Heart right ventricle (tissue), 16 donors: ENCODE results near the gene ACSL5. TPM values are rescaled to one million over a fixed set of nuclear protein-coding genes. Genes with fewer than 3 reads are reported as not detected.

Experiments used
- ATAC-seq, 8 donors: fragments of 200-7000 bp; cut with Tn5 transposase; one replicate each; pipeline ENCODE4 v1.9.1; 2020; ENCODE audit warnings: mild to moderate bottlenecking in 8 of 8, moderate library complexity in 8 of 8, moderate number of reproducible peaks in 1 of 8
- DNase-seq, 2 donors: peaks; one replicate each; pipeline ENCODE4 v3.0.0-alpha.2; 2020
- H3K27ac ChIP-seq, 10 donors: fragments of 200-600 bp; sonication (generic) in 2 of 10; one replicate each; pipeline versions ENCODE4 v1.5.0 to v1.8.0; 2020 to 2022; ENCODE audit warnings: mild to moderate bottlenecking in 3 of 10
- H3K27me3 ChIP-seq, 7 donors: fragments of 200-600 bp; one replicate each; pipeline ENCODE4 v1.8.0; 2021 to 2022; ENCODE audit warnings: mild to moderate bottlenecking in 2 of 7
- H3K36me3 ChIP-seq, 9 donors: fragments of 200-600 bp; sonication (generic) in 1 of 9; one replicate each; pipeline versions ENCODE4 v1.5.0 to v1.8.0; 2020 to 2022; ENCODE audit warnings: mild to moderate bottlenecking in 2 of 9
- H3K4me1 ChIP-seq, 9 donors: fragments of 200-600 bp; sonication (generic) in 1 of 9; one replicate each; pipeline versions ENCODE4 v1.5.0 to v1.8.0; 2020 to 2022; ENCODE audit warnings: mild to moderate bottlenecking in 4 of 9
- H3K4me3 ChIP-seq, 10 donors: fragments of 200-600 bp; sonication (generic) in 2 of 10; one replicate each; pipeline versions ENCODE4 v1.5.0 to v1.8.0; 2020 to 2022; ENCODE audit warnings: mild to moderate bottlenecking in 7 of 10, moderate library complexity in 2 of 10
- H3K9me3 ChIP-seq, 11 donors: fragments of 200-600 bp in 10 of 11; sonication (generic) in 2 of 11; one replicate each; pipeline versions ENCODE4 v1.5.0 to v1.8.0; 2013 to 2022; ENCODE audit warnings: mild to moderate bottlenecking in 2 of 11, control low read depth in 1 of 11, moderate library complexity in 1 of 11
- CTCF ChIP-seq, 9 donors: fragments of 200-600 bp; sonication (generic) in 2 of 9; IDR thresholded peaks; one replicate each; pipeline versions ENCODE4 v1.5.0 to v1.8.0; 2021 to 2022; ENCODE audit warnings: antibody characterized with exemption in 9 of 9, mild to moderate bottlenecking in 5 of 9, moderate library complexity in 1 of 9
- WGBS, 2 donors: extraction: QIAGEN DNeasy Blood & Tissue Kit; methylation state at CpG; one replicate each; pipeline ENCODE4 v1.1.7; 2013; ENCODE audit warnings: inconsistent platforms in 1 of 2; 5-methylcytosine and 5-hydroxymethylcytosine counted together
- intact Hi-C, 10 donors: fragments of 100-400 bp; cut with DNase I; formaldehyde crosslinking; loops; one replicate each; pipeline versions ENCODE4 v1.11.1 to v1.14.2; 2022
- polyA plus RNA-seq, 2 donors: library from polyadenylated mRNA; stranded (reverse); fragments of 200-250 nt; gene quantifications; one replicate each; pipeline ENCODE4 v1.2.3, GENCODE V29; 2013
- total RNA-seq, 10 donors: library from RNA; stranded (reverse); fragmentation: NEBNext Ultra II Directional in 3 of 10; extraction: Animal tissue kit (Norgen Biotek cat#: 25700) in 3 of 10; gene quantifications; one replicate each; pipeline versions ENCODE4 v1.2.1 to v1.2.4, GENCODE V29; 2021 to 2023
- donor health status: Arrhythmogenic right ventricular cardiomyopathy.
- donor health status: ischemic (EF 13 %, LVEDD 7.1; RV severe dilation, severe dysfunction).
- donor health status: healthy with polysubstance abuse.
- donor health status: DM: no; HTN: yes; CAD: no.
- donor health status: DM: no; HTN: no; CAD: no.
- donor health status: ischemic (EF 25% LVEDD 6.9; RV normal size, moderate dysfunction).
- donor health status: ischemic (EF 25% LVEDD 5.7; RV mildly dilated, moderate dysfunction).
- donor health status: healthy.
- donor health status: DM: yes; HTN: yes; CAD: no.
- donor health status: Ischemic cardiomyopathy.
- donor health status: ischemic (EF 35%, LVEDD 5.7; RV mildly dilated, moderate dysfunction).
- donor health status: nonischemic (EF 11% LVEDD 7.7; RV severe dilation, severe dysfunction).
- donor health status: DM: yes; HTN: yes; CAD: no.
- donor health status: PGD.
- donor health status: ischemic (EF 29% LVEDD 5.4; RV normal size, mild dysfunction).
- donor health status: nonischemic (EF 23%, LVEDD 6.1; RV moderate dilation, normal function).

ACSL5 gene
- total and polyA plus RNA-seq, 12 donors, result 3.1 to 17.4 (median 6.6) TPM

GRCh38 chr10:112448888-112449287 is 75.0 kb downstream of the ACSL5 start:
- peaks cover 0 to 6% (median 0%) of the 10 kb centered on the region in 11 donors for H3K9me3 ChIP-seq
- no peak overlapping the region for H3K27ac ChIP-seq
- no peaks in the 10 kb centered on the region for H3K27me3 ChIP-seq
- intact Hi-C loops, result loop anchor here in 2 of 10 donors (5.0 kb wide), 2 partner anchors 82 to 267 kb away; partner anchors contain the start of gene GPAM (in 1 of the 2)
- WGBS, 2 donors, result 76 to 81% methylated on average over 4 of the region's 4 CpGs
- H3K36me3 ChIP-seq, result peaks cover 0 to 27% (median 7%) of the 10 kb centered on the region in 9 donors
- no peak for DNase-seq
- peaks cover 5 to 38% (median 27%) of the 10 kb centered on the region in 9 donors for H3K4me1 ChIP-seq
- H3K4me3 ChIP-seq, result no peak overlapping the region
- ATAC-seq, result no peak
- TF ChIP-seq CTCF (IDR thresholded peaks at IDR 0.05), result no peak

GRCh38 chr10:112454910-112455779 is 81.2 kb downstream of the ACSL5 start:
- Histone ChIP-seq H3K4me1 (peaks cover 0 to 7% (median 0%) of the 10 kb centered on the region in 9 donors), H3K9me3 (peaks cover 0 to 6% (median 0%) of the 10 kb centered on the region in 11 donors), H3K27ac (no peak overlapping the region), H3K27me3 (no peaks in the 10 kb centered on the region), H3K4me3 (no peak overlapping the region), H3K36me3 (peaks cover 0 to 7% (median 0%) of the 10 kb centered on the region in 9 donors)
- DNase-seq, result no peak
- intact Hi-C loops, result no loop called here
- ATAC-seq, result no peak
- no peak for TF ChIP-seq CTCF (IDR thresholded peaks at IDR 0.05)
- 81% methylated on average over 2 of the region's 3 CpGs for WGBS, 2 donors

- Histone ChIP-seq H3K9me3 (peaks cover 0 to 6% (median 0%) of the 10 kb centered on the region in 11 donors), H3K4me3 (no peak overlapping the region), H3K27ac (no peak overlapping the region), H3K36me3 (peaks cover 0 to 13% (median 0%) of the 10 kb centered on the region in 9 donors), H3K4me1 (peaks cover 0 to 4% (median 0%) of the 10 kb centered on the region in 9 donors), H3K27me3 (no peaks in the 10 kb centered on the region)
- DNase-seq (no peak), ATAC-seq (no peak)
- WGBS, 2 donors, result 94 to 98% methylated on average over 2 of the region's 2 CpGs
- intact Hi-C loops, result no loop called here
- no peak for TF ChIP-seq CTCF (IDR thresholded peaks at IDR 0.05)
Measured at GRCh38 chr10:112456533-112456932, 82.6 kb downstream of the ACSL5 start.

GRCh38 chr10:112460366-112460765 is 86.5 kb downstream of the ACSL5 start:
- no peaks in the 10 kb centered on the region for H3K27me3 ChIP-seq
- no peak for TF ChIP-seq CTCF (IDR thresholded peaks at IDR 0.05)
- DNase-seq, result no peak
- peaks cover 0 to 4% (median 0%) of the 10 kb centered on the region in 9 donors for H3K4me1 ChIP-seq
- no peak overlapping the region for H3K27ac ChIP-seq
- H3K4me3 ChIP-seq, result no peak overlapping the region
- WGBS, 2 donors, result 91 to 95% methylated on average over 2 of the region's 2 CpGs
- intact Hi-C loops, result no loop called here
- H3K9me3 ChIP-seq, result no peaks in the 10 kb centered on the region
- H3K36me3 ChIP-seq, result peaks cover 0 to 44% (median 9%) of the 10 kb centered on the region in 9 donors
- ATAC-seq, result no peak
